Measurements from ENCODE around the gene DGKH. TPM values are rescaled to one million over a fixed set of nuclear protein-coding genes. Genes with fewer than 3 reads are reported as not detected.

The DGKH gene
- total RNA-seq, 1 donor from 2014 or later, result 18.7 TPM

DNA sequence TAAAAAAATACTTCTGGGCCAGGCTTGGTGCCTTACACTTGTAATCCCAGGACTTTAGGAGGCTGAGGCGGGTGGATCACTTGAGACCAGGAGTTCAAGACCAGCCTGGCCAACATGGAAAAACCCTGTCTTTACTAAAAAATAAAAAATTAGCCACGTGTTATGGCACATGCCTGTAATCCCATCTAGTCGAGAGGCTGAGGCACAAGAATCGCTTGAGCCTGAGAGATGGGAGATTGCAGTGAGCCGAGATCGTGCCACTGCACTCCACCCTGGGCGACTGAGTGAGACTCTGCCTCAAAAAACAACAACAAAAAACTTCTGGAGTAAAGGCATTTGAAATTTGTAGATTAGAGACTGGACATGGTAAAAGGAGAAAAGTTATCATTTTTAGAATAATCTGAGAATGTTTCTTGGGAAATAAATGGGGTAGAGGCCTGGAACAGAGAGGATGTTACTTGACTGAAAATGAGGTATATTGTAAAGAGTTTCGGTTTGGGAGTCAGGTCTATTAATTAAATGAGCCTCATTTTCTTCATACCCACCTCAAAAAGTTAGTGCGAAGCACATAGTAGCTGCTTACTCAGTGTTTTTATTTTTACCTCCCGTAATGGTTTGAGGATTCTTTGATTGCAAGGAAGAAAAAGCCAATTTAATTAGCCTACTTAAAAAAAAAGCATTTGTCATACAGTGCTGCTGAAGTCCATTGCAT lies 226.1 kb downstream of the DGKH start:
- H3K4me1 ChIP-seq, result peaks cover 18% of the 10 kb centered on the region
- no peak overlapping the region for H3K4me3 ChIP-seq
- H3K9me3 ChIP-seq, result no peaks in the 10 kb centered on the region
- DNase-seq (no peak), ATAC-seq (no peak)
- no peaks in the 10 kb centered on the region for H3K36me3 ChIP-seq
- TF ChIP-seq, protein P1, sequence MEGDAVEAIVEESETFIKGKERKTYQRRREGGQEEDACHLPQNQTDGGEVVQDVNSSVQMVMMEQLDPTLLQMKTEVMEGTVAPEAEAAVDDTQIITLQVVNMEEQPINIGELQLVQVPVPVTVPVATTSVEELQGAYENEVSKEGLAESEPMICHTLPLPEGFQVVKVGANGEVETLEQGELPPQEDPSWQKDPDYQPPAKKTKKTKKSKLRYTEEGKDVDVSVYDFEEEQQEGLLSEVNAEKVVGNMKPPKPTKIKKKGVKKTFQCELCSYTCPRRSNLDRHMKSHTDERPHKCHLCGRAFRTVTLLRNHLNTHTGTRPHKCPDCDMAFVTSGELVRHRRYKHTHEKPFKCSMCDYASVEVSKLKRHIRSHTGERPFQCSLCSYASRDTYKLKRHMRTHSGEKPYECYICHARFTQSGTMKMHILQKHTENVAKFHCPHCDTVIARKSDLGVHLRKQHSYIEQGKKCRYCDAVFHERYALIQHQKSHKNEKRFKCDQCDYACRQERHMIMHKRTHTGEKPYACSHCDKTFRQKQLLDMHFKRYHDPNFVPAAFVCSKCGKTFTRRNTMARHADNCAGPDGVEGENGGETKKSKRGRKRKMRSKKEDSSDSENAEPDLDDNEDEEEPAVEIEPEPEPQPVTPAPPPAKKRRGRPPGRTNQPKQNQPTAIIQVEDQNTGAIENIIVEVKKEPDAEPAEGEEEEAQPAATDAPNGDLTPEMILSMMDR (IDR thresholded peaks at IDR 0.05), result no peak
- intact Hi-C loops (cut with DNase I), result no loop called here
- no peak overlapping the region for H3K27ac ChIP-seq
- H3K27me3 ChIP-seq (ENCODE audit: low read depth), result no peaks in the 10 kb centered on the region

DNA sequence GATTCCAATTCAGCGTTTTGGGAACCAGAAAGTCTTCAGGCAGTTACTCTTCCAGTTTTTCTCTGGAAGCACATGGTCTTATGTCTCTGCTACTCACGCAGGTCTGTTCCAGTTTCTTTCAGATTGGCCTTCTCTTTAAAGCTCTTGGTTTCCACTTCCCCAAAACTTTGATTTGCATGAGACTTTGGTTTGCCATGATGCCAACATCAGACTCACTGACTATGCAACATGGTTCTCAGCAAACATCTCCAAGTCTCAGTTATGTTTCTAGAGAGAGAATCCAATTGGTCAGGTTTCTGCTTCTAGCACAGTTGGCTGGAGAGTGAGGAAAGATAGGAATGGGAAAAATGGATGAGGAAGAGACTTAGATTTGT lies 226.6 kb downstream of the DGKH start:
- intact Hi-C loops (cut with DNase I), result no loop called here
- Histone ChIP-seq H3K27ac (no peak overlapping the region), H3K27me3 (ENCODE audit: low read depth) (no peaks in the 10 kb centered on the region), H3K4me1 (peaks cover 22% of the 10 kb centered on the region), H3K4me3 (no peak overlapping the region), H3K36me3 (no peaks in the 10 kb centered on the region), H3K9me3 (no peaks in the 10 kb centered on the region)
- DNase-seq (no peak), ATAC-seq (no peak)
- TF ChIP-seq, protein P1 (IDR thresholded peaks at IDR 0.05), result no peak

DNA sequence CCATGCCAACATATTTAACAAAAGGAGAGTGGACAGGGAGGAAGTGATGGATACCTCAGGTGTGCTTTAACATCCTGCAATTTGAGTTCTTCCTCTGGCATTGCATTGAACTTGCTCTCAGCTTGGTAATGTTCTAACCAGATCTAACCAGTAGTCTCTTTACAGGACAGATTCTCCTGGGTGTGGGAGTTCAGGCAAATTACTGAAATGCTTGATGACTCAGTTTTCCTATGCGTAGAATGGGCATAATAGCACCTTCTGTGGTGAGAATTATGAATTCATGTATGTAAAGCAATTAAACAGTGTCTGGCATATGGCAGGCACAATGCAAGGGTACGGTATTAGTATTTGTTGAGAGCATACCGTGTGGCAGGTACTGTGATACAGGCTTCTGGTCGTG lies 227.1 kb downstream of the DGKH start:
- TF ChIP-seq, protein P1 (IDR thresholded peaks at IDR 0.05), result no peak
- Histone ChIP-seq H3K27me3 (ENCODE audit: low read depth) (no peaks in the 10 kb centered on the region), H3K4me1 (peaks cover 26% of the 10 kb centered on the region), H3K9me3 (no peaks in the 10 kb centered on the region), H3K4me3 (no peak overlapping the region), H3K27ac (no peak overlapping the region), H3K36me3 (no peaks in the 10 kb centered on the region)
- DNase-seq (no peak), ATAC-seq (no peak)
- intact Hi-C loops (cut with DNase I), result no loop called here

DNA sequence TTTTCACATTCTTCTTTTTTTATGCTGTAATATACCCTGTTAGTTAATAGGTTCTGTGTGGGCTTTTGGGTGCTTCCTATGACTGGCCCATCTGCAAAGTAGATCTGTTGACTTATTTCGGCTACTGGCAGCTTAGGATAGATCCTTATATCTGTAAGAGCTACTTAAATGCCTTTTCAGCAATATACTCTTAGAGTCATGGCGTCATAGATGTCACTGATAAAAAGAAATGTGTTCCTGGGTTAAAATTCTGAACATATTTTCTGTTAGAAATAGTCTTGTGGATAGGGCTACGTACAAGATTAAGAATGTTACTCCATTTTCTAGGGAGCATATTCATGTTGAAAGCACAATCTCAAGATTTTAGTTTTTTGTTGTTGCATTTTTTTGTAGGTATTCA lies 228.2 kb downstream of the DGKH start:
- ATAC-seq (peak in 1 of 2 donors; percentile 12), DNase-seq (no peak)
- Histone ChIP-seq H3K4me3 (no peak overlapping the region), H3K27me3 (ENCODE audit: low read depth) (no peaks in the 10 kb centered on the region), H3K36me3 (no peaks in the 10 kb centered on the region), H3K27ac (no peak overlapping the region), H3K4me1 (peaks cover 26% of the 10 kb centered on the region), H3K9me3 (no peaks in the 10 kb centered on the region)
- TF ChIP-seq, protein P1 (IDR thresholded peaks at IDR 0.05), result no peak
- intact Hi-C loops (cut with DNase I), result no loop called here

DNA sequence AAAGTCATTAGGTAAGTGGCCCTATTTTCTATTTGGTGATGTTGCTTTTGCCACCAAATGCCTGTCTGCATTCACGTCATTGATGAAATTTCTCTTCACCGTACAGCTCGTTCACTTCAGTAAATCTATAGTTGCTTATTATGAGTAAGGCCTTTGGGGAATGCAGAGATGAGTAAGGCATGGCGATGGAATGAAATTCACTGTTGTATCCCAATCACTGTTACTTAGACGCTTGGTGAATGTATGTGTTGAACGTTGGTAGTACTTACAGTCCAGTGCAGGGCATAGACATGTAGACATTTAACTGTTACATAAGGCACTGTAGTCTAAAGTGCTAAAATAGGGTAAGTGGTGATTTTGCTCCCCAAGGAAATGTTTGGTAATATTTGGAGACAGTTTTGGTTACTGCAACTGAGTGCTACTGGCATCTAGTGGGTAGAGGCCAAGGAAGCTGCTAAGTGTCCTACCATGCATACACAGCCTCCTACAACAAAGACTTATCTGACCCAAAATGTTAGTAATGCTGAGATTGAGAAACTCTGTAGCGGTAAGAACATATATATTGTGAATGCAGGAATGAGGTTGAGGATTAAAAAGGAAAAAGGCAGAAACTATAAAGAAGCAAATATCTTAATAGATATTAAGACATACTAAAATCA lies 229.3 kb downstream of the DGKH start:
- ATAC-seq, result no peak
- H3K36me3 ChIP-seq, result no peaks in the 10 kb centered on the region
- no peak overlapping the region for H3K4me3 ChIP-seq

More for the DNA sequence above, 229.3 kb downstream of the DGKH start:
- TF ChIP-seq, protein P1 (IDR thresholded peaks at IDR 0.05), result no peak
- Histone ChIP-seq H3K9me3 (no peaks in the 10 kb centered on the region), H3K4me1 (peaks cover 23% of the 10 kb centered on the region), H3K27ac (no peak overlapping the region), H3K27me3 (ENCODE audit: low read depth) (no peaks in the 10 kb centered on the region)
- DNase-seq, result no peak
- intact Hi-C loops (cut with DNase I), result no loop called here
